IMR-90 (cell line): Measurements from ENCODE around the gene SAGE1. TPM values are rescaled to one million over a fixed set of nuclear protein-coding genes. Genes with fewer than 3 reads are reported as not detected.
"Not testable (repeated sequence)": the region's sequence is repeated elsewhere in the genome, so short reads cannot be mapped to it uniquely, and the experiment has no call there.

Experiments
- ATAC-seq: fragments of 200-7000 bp; cut with Tn5 transposase; 2 replicates; pipeline ENCODE4 v1.9.1; 2020; ENCODE audit warnings: low read depth, mild to moderate bottlenecking, moderate library complexity
- BruUV-seq: library from RNA; stranded (reverse); fragments of 400-500 nt; replicated peaks from 2 replicates; lab custom pipeline; 2021; lab: Mats Ljungman, UMichigan
- CTCF ChIA-PET: fragments of 300-600 bp; formaldehyde crosslinking; extraction: SDS; loops from one replicate; lab custom pipeline; 2021; ENCODE audit warnings: antibody characterized with exemption; lab: Yijun Ruan, JAX
- POLR2A ChIA-PET: fragments of 300-600 bp; sonication (Branson Sonifier 250); formaldehyde crosslinking; loops from one replicate; lab custom pipeline; 2022; ENCODE audit warnings: antibody characterized with exemption; ENCODE audit not compliant: unreplicated experiment; lab: Charles Lee
- DNase-seq: peaks from one replicate; pipeline ENCODE4 v3.0.0; 2013
- H2AFZ ChIP-seq: replicated peaks from 2 replicates; pipeline ENCODE3; 2013; ENCODE audit warnings: low read length, mild to moderate bottlenecking; ENCODE audit not compliant: poor library complexity
- H2AK5ac ChIP-seq: 2 replicates; pipeline ENCODE4 v1.6.1; 2013; ENCODE audit warnings: low read depth, low read length, inconsistent platforms
- H2AK9ac ChIP-seq: replicated peaks from 2 replicates; pipeline ENCODE3; 2013; ENCODE audit warnings: mild to moderate bottlenecking, low read depth, low read length, moderate library complexity; ENCODE audit not compliant: poor library complexity
- H2BK120ac ChIP-seq: 2 replicates; pipeline ENCODE4 v1.6.1; 2013; ENCODE audit warnings: low read depth, low read length, inconsistent platforms
- H2BK15ac ChIP-seq: 3 replicates; pipeline ENCODE4 v1.6.1; 2013; ENCODE audit warnings: low read depth, low read length, inconsistent platforms
- H2BK20ac ChIP-seq: 2 replicates; pipeline ENCODE4 v1.6.1; 2013; ENCODE audit warnings: low read depth, mild to moderate bottlenecking, inconsistent platforms, low read length, moderate library complexity
- H2BK5ac ChIP-seq: 2 replicates; pipeline ENCODE4 v1.6.1; 2013; ENCODE audit warnings: mild to moderate bottlenecking, low read depth, low read length, inconsistent platforms; ENCODE audit not compliant: poor library complexity, severe bottlenecking
- H3K14ac ChIP-seq: replicated peaks from 2 replicates; pipeline ENCODE4 v1.6.1; 2013; ENCODE audit warnings: low read depth, low read length, inconsistent platforms
- H3K18ac ChIP-seq: 2 replicates; pipeline ENCODE4 v1.6.1; 2013; ENCODE audit warnings: low read depth, low read length, control low read depth
- H3K23ac ChIP-seq: 2 replicates; pipeline ENCODE4 v1.6.1; 2013; ENCODE audit warnings: low read depth, low read length, inconsistent platforms
- H3K27ac ChIP-seq: 2 replicates; pipeline ENCODE4 v1.5.1; 2013; ENCODE audit warnings: mild to moderate bottlenecking, control low read depth, low read length; ENCODE audit not compliant: insufficient read depth
- H3K27me3 ChIP-seq: 2 replicates; pipeline ENCODE4 v1.6.1; 2013; ENCODE audit warnings: low read length; ENCODE audit not compliant: control insufficient read depth, insufficient read depth
- H3K36me3 ChIP-seq: 2 replicates; pipeline ENCODE4 v1.6.1; 2013; ENCODE audit warnings: low read length, mixed read lengths; ENCODE audit not compliant: control insufficient read depth, insufficient read depth
- H3K4ac ChIP-seq: 2 replicates; pipeline ENCODE4 v1.6.1; 2013; ENCODE audit warnings: low read depth, low read length, inconsistent platforms
- H3K4me1 ChIP-seq: 2 replicates; pipeline ENCODE4 v1.6.1; 2013; ENCODE audit warnings: low read length, mixed read lengths; ENCODE audit not compliant: control insufficient read depth, insufficient read depth
- H3K4me2 ChIP-seq: 2 replicates; pipeline ENCODE4 v1.6.1; 2013; ENCODE audit warnings: low read depth, mild to moderate bottlenecking, control low read depth, low read length, moderate library complexity
- H3K4me3 ChIP-seq: 2 replicates; pipeline ENCODE4 v1.5.1; 2013; ENCODE audit warnings: low read depth, mild to moderate bottlenecking, control low read depth, low read length, moderate library complexity; ENCODE audit not compliant: insufficient read depth
- H3K56ac ChIP-seq: 2 replicates; pipeline ENCODE4 v1.6.1; 2013; ENCODE audit warnings: low read length, inconsistent platforms; ENCODE audit not compliant: insufficient read depth; ENCODE audit errors: extremely low read depth
- H3K79me1 ChIP-seq, 2 experiments: 2 replicates each; pipeline ENCODE4 v1.6.1; 2013; ENCODE audit warnings: low read length in 2 of 2, inconsistent platforms in 1 of 2, low read depth in 1 of 2
- H3K9ac ChIP-seq: 2 replicates; pipeline ENCODE4 v1.6.1; 2013; ENCODE audit warnings: low read depth, low read length, control low read depth
- H3K9me1 ChIP-seq: 2 replicates; pipeline ENCODE4 v1.6.1; 2013; ENCODE audit warnings: low read length, inconsistent platforms; ENCODE audit not compliant: insufficient read depth
- H3K9me3 ChIP-seq: 2 replicates; pipeline ENCODE4 v1.6.1; 2013; ENCODE audit warnings: low read length; ENCODE audit not compliant: control insufficient read depth, insufficient read depth
- H4K20me1 ChIP-seq: 2 replicates; pipeline ENCODE4 v1.6.1; 2013; ENCODE audit warnings: low read length, inconsistent platforms; ENCODE audit not compliant: insufficient read depth
- H4K5ac ChIP-seq: 2 replicates; pipeline ENCODE4 v1.6.1; 2013; ENCODE audit warnings: mild to moderate bottlenecking, low read depth, low read length, control low read depth
- H4K8ac ChIP-seq, 2 experiments: 2 replicates each; pipeline ENCODE4 v1.6.1; 2013; ENCODE audit warnings: low read depth in 2 of 2, low read length in 2 of 2, control low read depth in 1 of 2, inconsistent platforms in 1 of 2
- H4K91ac ChIP-seq: 2 replicates; pipeline ENCODE4 v1.6.1; 2013; ENCODE audit warnings: low read depth, low read length, inconsistent platforms; ENCODE audit not compliant: insufficient read depth
- WGBS, 2 experiments: methylation state at CpG; one replicate each; pipeline versions ENCODE4 v1.1.5 to v1.1.7; 2013; ENCODE audit warnings: missing lambda C conversion rate in 2 of 2; ENCODE audit not compliant: insufficient read length in 1 of 2; ENCODE audit errors: extremely low coverage in 2 of 2; 5-methylcytosine and 5-hydroxymethylcytosine counted together
- dilution Hi-C: fragments of 300-500 bp; cut with HindIII; formaldehyde crosslinking; loops from one replicate; pipeline ENCODE4 v1.14.3; 2018; ENCODE audit warnings: low sequenced_read_pairs; ENCODE audit not compliant: unreplicated experiment
- in situ Hi-C: fragments of 300-500 bp; cut with MboI; formaldehyde crosslinking; loops from 3 replicates; pipeline ENCODE4 v1.14.3; 2019; ENCODE audit warnings: low sequenced_read_pairs, inconsistent platforms, mixed read lengths
- intact Hi-C: fragments of 100-400 bp; cut with micrococcal nuclease; formaldehyde crosslinking; loops from 2 replicates; pipeline ENCODE4 v1.10.0; 2022
- polyA plus RNA-seq, 3 experiments: library from polyadenylated mRNA; depleted of rRNA; stranded (reverse); fragments of >200 nt; gene quantifications; 2 replicates each; pipeline ENCODE4 v1.2.3, GENCODE V29; 2012; ENCODE audit warnings: low replicate concordance in 1 of 3
- total RNA-seq: library from RNA; depleted of rRNA; stranded (reverse); fragments of >200 nt; gene quantifications from 2 replicates; pipeline ENCODE4 v1.2.3, GENCODE V29; 2012

SAGE1 gene
- total and polyA plus RNA-seq, 2 of the 4 experiments (the other 2 are of a cell fraction): not detected

- H3K56ac ChIP-seq, H2BK15ac ChIP-seq, H4K8ac ChIP-seq, H3K9me3 ChIP-seq, ATAC-seq, H3K4me3 ChIP-seq, DNase-seq, H3K18ac ChIP-seq, H2BK5ac ChIP-seq, H2AFZ ChIP-seq, H3K79me1 ChIP-seq, H2BK20ac ChIP-seq, BruUV-seq, H3K4ac ChIP-seq, dilution Hi-C loops, H3K4me2 ChIP-seq, H3K27me3 ChIP-seq, H3K27ac ChIP-seq, H2AK5ac ChIP-seq, H3K9me1 ChIP-seq, H3K9ac ChIP-seq, H2AK9ac ChIP-seq, H2BK120ac ChIP-seq, H4K20me1 ChIP-seq, H3K23ac ChIP-seq, H3K4me1 ChIP-seq, H3K14ac ChIP-seq, POLR2A ChIA-PET, intact Hi-C loops, in situ Hi-C loops, H4K5ac ChIP-seq, H4K91ac ChIP-seq, H3K36me3 ChIP-seq: not testable (repeated sequence)
- CTCF ChIA-PET: interaction anchor here (1.1 kb wide), 1 partner anchor 12 kb away, joined by 3 read pairs; no protein-coding TSS in a partner anchor
- WGBS, 2 experiments: no CpG with 5 or more reads among the region's 1 CpG
Measured at GRCh38 chrX:135920516-135920915, 27.0 kb downstream of the SAGE1 start.
